Fibroblast of lung (primary cell): Measurements from ENCODE around the gene TIAM1. TPM values are rescaled to one million over a fixed set of nuclear protein-coding genes. Genes with fewer than 3 reads are reported as not detected.

Experiments
- DNase-seq, 2 donors: peaks; one replicate each; pipeline versions ENCODE4 v3.0.0 to v3.0.0-alpha.2; 2010; ENCODE audit warnings: low read depth in 2 of 2
- H2AFZ ChIP-seq: 2 replicates; pipeline ENCODE4 v1.5.1; 2012; ENCODE audit warnings: low read length, control low read depth, inconsistent platforms
- H3K27ac ChIP-seq: 2 replicates; pipeline ENCODE4 v1.5.1; 2011; ENCODE audit warnings: low read length, control low read depth; ENCODE audit not compliant: insufficient read depth
- H3K27me3 ChIP-seq: 2 replicates; pipeline ENCODE4 v1.5.1; 2011; ENCODE audit warnings: mild to moderate bottlenecking, low read length; ENCODE audit not compliant: control insufficient read depth, insufficient read depth
- H3K36me3 ChIP-seq: 2 replicates; pipeline ENCODE4 v1.5.1; 2011; ENCODE audit warnings: low read length; ENCODE audit not compliant: control insufficient read depth, insufficient read depth
- H3K4me1 ChIP-seq: 2 replicates; pipeline ENCODE4 v1.5.1; 2011; ENCODE audit warnings: low read length; ENCODE audit not compliant: control insufficient read depth, insufficient read depth; ENCODE audit errors: extremely low read depth
- H3K4me2 ChIP-seq: 2 replicates; pipeline ENCODE4 v1.5.1; 2011; ENCODE audit warnings: low read length, control low read depth; ENCODE audit not compliant: insufficient read depth; ENCODE audit errors: extremely low read depth
- H3K4me3 ChIP-seq, 4 experiments: fragments of 200-600 bp in 1 of 4; sonication (generic) in 1 of 4; replicated peaks in 1 of 4; 2 replicates each; pipeline ENCODE4 v1.5.1; 2011 to 2016; ENCODE audit warnings: low read length in 4 of 4, low read depth in 3 of 4, mild to moderate bottlenecking in 3 of 4, control low read depth in 2 of 4, inconsistent platforms in 1 of 4, mixed read lengths in 1 of 4; ENCODE audit not compliant: insufficient read depth in 1 of 4; ENCODE audit errors: control extremely low read depth in 1 of 4
- H3K79me2 ChIP-seq: 2 replicates; pipeline ENCODE4 v1.5.1; 2012; ENCODE audit warnings: mild to moderate bottlenecking, low read length, inconsistent platforms; ENCODE audit not compliant: control insufficient read depth, insufficient read depth
- H3K9ac ChIP-seq: 2 replicates; pipeline ENCODE4 v1.5.1; 2011; ENCODE audit warnings: mild to moderate bottlenecking, low read length, control low read depth; ENCODE audit not compliant: insufficient read depth
- H3K9me3 ChIP-seq: 2 replicates; pipeline ENCODE4 v1.5.1; 2012; ENCODE audit warnings: low read depth, low read length; ENCODE audit not compliant: control insufficient read depth, insufficient read depth
- H4K20me1 ChIP-seq: 2 replicates; pipeline ENCODE4 v1.5.1; 2011; ENCODE audit warnings: low read length; ENCODE audit not compliant: control insufficient read depth, insufficient read depth; ENCODE audit errors: extremely low read depth
- EZH2 ChIP-seq: IDR thresholded peaks from 2 replicates; pipeline ENCODE4 v1.5.1; 2012; ENCODE audit warnings: low read length, control low read depth, mild to moderate bottlenecking; ENCODE audit errors: missing control alignments
- polyA plus RNA-seq, 2 donors: library from polyadenylated mRNA; depleted of rRNA in 1 of 2; stranded (reverse) in 1 of 2; unstranded in 1 of 2; fragments of >200 nt; gene quantifications; 2 replicates each; pipeline ENCODE4 v1.2.1, GENCODE V29; 2011 to 2012; ENCODE audit warnings: missing spikeins in 1 of 2
- total RNA-seq: library from RNA; depleted of rRNA; stranded (reverse); fragments of >200 nt; gene quantifications from 2 replicates; pipeline ENCODE4 v1.2.1, GENCODE V29; 2014
- TF ChIP-seq, protein P1 (sequence below), 2 donors: IDR thresholded peaks in 1 of 2; conservative IDR thresholded peaks in 1 of 2; 1 replicate in 1 of 2; 2 replicates in 1 of 2; pipeline ENCODE4 v1.5.1; 2011 to 2012; ENCODE audit warnings: low read length in 2 of 2, control low read depth in 1 of 2, inconsistent platforms in 1 of 2, low read depth in 1 of 2, mild to moderate bottlenecking in 1 of 2

The TIAM1 gene
- total and polyA plus RNA-seq, 2 donors (not counting 1 experiment from before 2014, with no cell fraction given) = under 0.01 to 0.52 TPM

DNA sequence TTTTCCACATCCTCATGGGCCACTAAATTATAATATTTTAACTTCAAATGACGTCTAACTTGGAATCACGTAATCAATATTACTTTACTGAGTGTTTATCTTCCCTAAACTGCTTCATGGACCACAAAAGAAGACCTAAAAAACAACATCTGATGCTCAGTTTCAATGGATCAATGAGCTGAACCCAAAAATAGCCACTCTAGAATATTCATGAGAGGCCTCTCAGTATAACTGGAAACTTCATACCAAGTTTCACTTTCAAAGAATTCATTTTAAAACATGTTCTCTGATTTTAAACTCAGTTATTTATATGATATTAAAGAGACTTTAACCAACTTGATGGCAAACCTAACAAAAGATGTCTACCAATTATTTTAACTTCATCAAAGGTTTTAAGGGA is 23.7 kb upstream of the TIAM1 start:
- H2AFZ ChIP-seq = no peak overlapping the region
- DNase-seq = no peak
- no peak for TF ChIP-seq EZH2
- TF ChIP-seq, protein P1, sequence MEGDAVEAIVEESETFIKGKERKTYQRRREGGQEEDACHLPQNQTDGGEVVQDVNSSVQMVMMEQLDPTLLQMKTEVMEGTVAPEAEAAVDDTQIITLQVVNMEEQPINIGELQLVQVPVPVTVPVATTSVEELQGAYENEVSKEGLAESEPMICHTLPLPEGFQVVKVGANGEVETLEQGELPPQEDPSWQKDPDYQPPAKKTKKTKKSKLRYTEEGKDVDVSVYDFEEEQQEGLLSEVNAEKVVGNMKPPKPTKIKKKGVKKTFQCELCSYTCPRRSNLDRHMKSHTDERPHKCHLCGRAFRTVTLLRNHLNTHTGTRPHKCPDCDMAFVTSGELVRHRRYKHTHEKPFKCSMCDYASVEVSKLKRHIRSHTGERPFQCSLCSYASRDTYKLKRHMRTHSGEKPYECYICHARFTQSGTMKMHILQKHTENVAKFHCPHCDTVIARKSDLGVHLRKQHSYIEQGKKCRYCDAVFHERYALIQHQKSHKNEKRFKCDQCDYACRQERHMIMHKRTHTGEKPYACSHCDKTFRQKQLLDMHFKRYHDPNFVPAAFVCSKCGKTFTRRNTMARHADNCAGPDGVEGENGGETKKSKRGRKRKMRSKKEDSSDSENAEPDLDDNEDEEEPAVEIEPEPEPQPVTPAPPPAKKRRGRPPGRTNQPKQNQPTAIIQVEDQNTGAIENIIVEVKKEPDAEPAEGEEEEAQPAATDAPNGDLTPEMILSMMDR (conservative IDR thresholded peaks at IDR 0.05 in 1 of 2, IDR thresholded peaks at IDR 0.05 in 1 of 2; ENCODE audit: low read depth in 1 of 2, low read length in 2 of 2) = no peak
- H3K36me3 ChIP-seq = no peaks in the 10 kb centered on the region
- no peak overlapping the region for H3K4me3 ChIP-seq
- no peaks in the 10 kb centered on the region for H3K4me1 ChIP-seq
- no peaks in the 10 kb centered on the region for H3K79me2 ChIP-seq
- no peaks in the 10 kb centered on the region for H3K27me3 ChIP-seq
- no peaks in the 10 kb centered on the region for H3K9me3 ChIP-seq
- no peaks in the 10 kb centered on the region for H4K20me1 ChIP-seq
- no peak overlapping the region for H3K27ac ChIP-seq
- no peak overlapping the region for H3K4me2 ChIP-seq
- H3K9ac ChIP-seq = no peak overlapping the region

DNA sequence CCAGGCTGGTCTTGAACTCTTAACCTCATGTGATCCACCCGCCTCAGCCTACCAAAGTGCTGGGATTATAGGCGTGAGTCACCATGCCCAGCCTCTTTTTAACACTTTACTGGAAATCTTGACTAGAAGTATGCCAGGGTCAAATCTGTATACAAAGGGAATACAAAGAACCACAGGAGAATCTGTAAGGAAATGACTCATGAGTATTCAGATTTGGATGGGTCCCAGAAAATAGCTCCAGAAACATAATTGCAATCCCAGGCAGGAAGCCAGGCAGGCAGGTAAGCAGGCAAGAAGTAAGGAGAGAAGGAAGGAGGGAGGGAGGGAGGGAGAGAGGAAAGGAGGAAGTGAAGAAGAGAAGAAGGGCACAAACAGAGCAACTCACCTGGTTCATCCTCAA is 22.8 kb upstream of the TIAM1 start:
- Histone ChIP-seq H3K9ac (no peak overlapping the region), H3K4me1 (no peaks in the 10 kb centered on the region), H3K36me3 (no peaks in the 10 kb centered on the region), H3K4me2 (no peak overlapping the region), H3K27me3 (no peaks in the 10 kb centered on the region), H2AFZ (no peak overlapping the region), H3K9me3 (no peaks in the 10 kb centered on the region), H4K20me1 (no peaks in the 10 kb centered on the region), H3K4me3 (no peak overlapping the region), H3K27ac (no peak overlapping the region), H3K79me2 (no peaks in the 10 kb centered on the region)
- TF ChIP-seq, protein P1 (conservative IDR thresholded peaks at IDR 0.05 in 1 of 2, IDR thresholded peaks at IDR 0.05 in 1 of 2; ENCODE audit: low read depth in 1 of 2, low read length in 2 of 2) = no peak
- no peak for TF ChIP-seq EZH2
- peak; percentile 86 to 96 for DNase-seq

DNA sequence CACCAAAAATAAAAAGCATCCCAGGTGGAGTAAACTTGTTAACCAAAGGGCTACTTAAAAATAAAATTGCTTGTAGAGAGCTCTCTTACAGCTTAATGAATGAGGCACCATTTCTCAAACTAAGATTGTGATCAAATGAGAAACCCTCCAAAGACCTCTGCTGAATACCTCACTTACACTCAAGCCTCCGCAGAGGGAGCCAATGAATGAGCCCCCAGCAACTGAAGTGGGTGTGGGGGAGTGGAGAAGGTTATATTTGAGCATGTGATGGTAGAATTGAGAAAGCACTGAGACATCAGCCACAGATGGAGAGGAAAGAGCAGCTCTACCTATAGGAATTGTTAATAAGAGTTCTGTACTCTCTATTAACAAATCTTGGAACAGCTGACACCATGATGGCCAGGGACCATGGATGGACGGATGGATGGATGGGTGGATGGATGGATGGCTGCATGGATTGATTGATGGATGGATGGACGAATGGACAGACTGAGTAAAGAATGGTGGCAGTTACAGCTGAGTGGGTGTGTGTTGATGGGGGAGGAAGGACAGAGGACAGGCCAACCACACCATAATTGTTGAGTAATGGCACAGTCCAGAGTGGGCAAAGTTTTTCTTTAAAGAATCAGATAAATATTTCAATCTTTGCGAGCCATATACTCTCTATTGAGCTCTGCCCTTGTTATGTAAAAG is 20.3 kb upstream of the TIAM1 start:
- H3K27ac ChIP-seq = no peak overlapping the region
- no peak overlapping the region for H2AFZ ChIP-seq
- H3K9ac ChIP-seq = no peak overlapping the region
- no peak overlapping the region for H3K4me3 ChIP-seq
- no peaks in the 10 kb centered on the region for H3K27me3 ChIP-seq
- no peak overlapping the region for H3K4me2 ChIP-seq
- no peak for TF ChIP-seq EZH2
- TF ChIP-seq, protein P1 (conservative IDR thresholded peaks at IDR 0.05 in 1 of 2, IDR thresholded peaks at IDR 0.05 in 1 of 2; ENCODE audit: low read depth in 1 of 2, low read length in 2 of 2) = no peak
- no peaks in the 10 kb centered on the region for H3K4me1 ChIP-seq
- no peak for DNase-seq
- H4K20me1 ChIP-seq = no peaks in the 10 kb centered on the region
- no peaks in the 10 kb centered on the region for H3K36me3 ChIP-seq
- no peaks in the 10 kb centered on the region for H3K79me2 ChIP-seq
- H3K9me3 ChIP-seq = no peaks in the 10 kb centered on the region
